ENCODE data around the gene KIAA1671.

The KIAA1671 gene

DNA sequence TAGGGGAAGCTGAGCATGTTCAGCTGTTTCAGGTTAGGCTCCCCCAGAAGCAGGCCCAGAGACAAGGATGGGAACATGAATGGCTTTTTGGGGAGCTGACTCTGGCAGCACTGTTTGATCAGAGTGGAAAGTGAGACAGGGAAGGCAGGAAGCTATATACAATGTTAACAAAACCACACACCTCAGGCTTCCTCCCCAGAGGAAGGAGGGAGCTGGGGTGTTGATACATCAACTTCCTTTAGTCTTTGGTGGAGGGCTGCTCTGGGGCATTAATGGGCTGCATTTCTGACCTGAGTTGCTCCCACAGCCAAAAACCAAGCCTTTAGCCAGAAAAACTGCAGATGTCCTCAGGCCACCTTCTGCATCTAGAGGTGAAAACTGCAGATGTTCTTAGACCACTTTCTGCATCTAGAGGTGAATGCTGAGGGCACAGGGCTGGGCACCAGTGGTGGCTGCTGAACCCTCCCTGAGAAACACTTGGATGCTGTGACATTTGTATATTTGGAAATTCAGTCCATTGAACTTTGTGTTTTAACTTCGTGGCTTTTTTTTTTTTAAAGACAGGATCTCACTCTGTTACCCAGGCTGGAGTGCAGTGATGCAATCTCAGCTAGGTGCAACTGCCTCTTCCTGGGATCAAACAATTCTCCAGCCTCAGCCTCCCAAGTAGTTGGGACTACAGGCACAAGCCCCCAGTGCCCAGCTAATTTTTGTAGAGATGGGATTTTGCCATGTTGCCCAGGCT, 49.9 kb downstream of the KIAA1671 start:
- CTCF ChIA-PET = no interaction called here
- peak overlapping the region; percentile 77 for H3K27ac ChIP-seq
- POLR2A ChIA-PET (ENCODE audit: low non-redundant PET) = no interaction called here
- no peak for DNase-seq (ENCODE audit: low spot score)
- TF ChIP-seq CTCF (conservative IDR thresholded peaks at IDR 0.05; ENCODE audit: low read depth) = no peak

DNA sequence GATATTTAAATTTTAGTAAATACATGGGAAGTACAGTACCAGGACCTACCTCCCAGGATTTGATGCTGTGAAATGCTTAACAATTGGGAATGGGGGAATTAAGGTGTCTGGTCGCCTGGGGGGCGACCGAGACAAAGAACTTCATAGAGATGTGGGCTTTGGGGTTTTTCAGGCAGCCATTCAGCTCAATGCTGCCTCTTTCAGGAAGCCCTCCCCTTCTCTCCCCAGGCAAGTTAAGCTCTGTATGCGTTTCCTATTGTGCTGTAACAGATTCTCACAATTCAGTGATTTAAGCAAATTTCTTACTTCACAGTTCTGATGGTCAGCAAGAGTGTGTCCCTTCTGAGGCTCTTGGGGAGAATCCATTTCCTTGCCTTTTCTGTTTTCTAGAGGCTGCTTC, 53.8 kb downstream of the KIAA1671 start:
- no peak for TF ChIP-seq CTCF (conservative IDR thresholded peaks at IDR 0.05; ENCODE audit: low read depth)
- DNase-seq (ENCODE audit: low spot score) = no peak
- CTCF ChIA-PET = interaction anchor here (0.6 kb wide), 1 partner anchor 97 kb away, joined by 4 read pairs; no protein-coding TSS in a partner anchor
- peak overlapping the region; percentile 10 for H3K27ac ChIP-seq
- POLR2A ChIA-PET (ENCODE audit: low non-redundant PET) = no interaction called here

DNA sequence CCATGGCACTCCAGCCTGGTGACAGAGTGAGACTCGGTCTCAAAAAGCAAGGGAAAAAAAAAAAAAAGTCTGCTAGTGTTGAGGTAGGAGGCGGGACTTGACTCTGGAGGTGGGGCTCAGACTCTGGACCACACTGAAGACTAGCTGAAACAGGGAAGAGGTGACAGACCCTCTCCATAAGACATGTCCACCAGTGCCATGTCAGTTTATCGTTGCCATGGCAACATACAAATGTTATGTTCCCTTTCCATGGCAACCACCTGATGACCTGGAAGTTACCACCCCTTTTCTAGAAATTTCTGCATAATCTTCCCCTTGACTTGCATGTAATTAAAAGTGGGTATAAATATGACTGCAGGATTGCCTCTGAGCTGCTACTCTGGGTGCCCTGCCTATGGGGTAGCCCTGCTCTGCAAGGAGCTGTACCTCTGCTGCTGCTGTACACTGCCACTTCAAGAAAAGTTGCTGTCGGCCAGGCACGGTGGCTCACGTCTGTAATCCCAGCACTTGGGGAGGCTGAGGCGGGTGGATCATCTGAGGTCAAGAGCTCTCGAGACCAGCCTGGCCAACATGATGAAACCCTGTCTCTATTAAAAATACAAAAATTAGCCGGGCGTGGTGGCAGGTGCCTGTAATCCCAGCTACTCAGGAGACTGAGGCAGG, 55.1 kb downstream of the KIAA1671 start:
- POLR2A ChIA-PET (ENCODE audit: low non-redundant PET) = no interaction called here
- DNase-seq (ENCODE audit: low spot score) = no peak
- H3K27ac ChIP-seq = peak overlapping the region; percentile 66
- TF ChIP-seq CTCF (conservative IDR thresholded peaks at IDR 0.05; ENCODE audit: low read depth) = no peak
- CTCF ChIA-PET = no interaction called here

- ChIA-PET POLR2A (ENCODE audit: low non-redundant PET) (no interaction called here), CTCF (no interaction called here)
- no peak for DNase-seq (ENCODE audit: low spot score)
- no peak for TF ChIP-seq CTCF (conservative IDR thresholded peaks at IDR 0.05; ENCODE audit: low read depth)
- H3K27ac ChIP-seq = peak overlapping the region; percentile 66
These were observed 56.1 kb downstream of the KIAA1671 start for GRCh38 chr22:25008666-25009065.

GRCh38 chr22:25012741-25013143, 60.2 kb downstream of the KIAA1671 start:
- TF ChIP-seq CTCF (conservative IDR thresholded peaks at IDR 0.05; ENCODE audit: low read depth) = no peak
- DNase-seq (ENCODE audit: low spot score) = no peak
- ChIA-PET CTCF (no interaction called here), POLR2A (ENCODE audit: low non-redundant PET) (no interaction called here)
- peak overlapping the region; percentile 50 for H3K27ac ChIP-seq

- ChIA-PET CTCF (interaction anchor here (0.5 kb wide), 1 partner anchor 28 kb away, joined by 5 read pairs; no protein-coding TSS in a partner anchor), POLR2A (ENCODE audit: low non-redundant PET) (no interaction called here)
- peak overlapping the region; percentile 50; the same call in 1 of the 2 replicates for H3K27ac ChIP-seq
- peak; percentile 40 for DNase-seq (ENCODE audit: low spot score)
- TF ChIP-seq CTCF (conservative IDR thresholded peaks at IDR 0.05; ENCODE audit: low read depth) = no peak
These were observed 61.1 kb downstream of the KIAA1671 start for GRCh38 chr22:25013607-25014006.
